HepG2 (cell line): ENCODE results near the gene PEX14. TPM values are rescaled to one million over a fixed set of nuclear protein-coding genes. Genes with fewer than 3 reads are reported as not detected.

ENCODE experiments used
- ARHGAP35 ChIP-seq: sonication (generic); formaldehyde crosslinking; IDR thresholded peaks from 2 replicates; pipeline ENCODE4 v1.9.0; 2022; ENCODE audit warnings: mild to moderate bottlenecking, inconsistent platforms, moderate library complexity, missing genetic modification reagents, borderline replicate concordance
- ARID5B ChIP-seq: IDR thresholded peaks from 2 replicates; pipeline ENCODE4 v1.4.0; 2020; ENCODE audit warnings: mild to moderate bottlenecking, missing genetic modification reagents
- BORCS8-MEF2B ChIP-seq: sonication (generic); formaldehyde crosslinking; IDR thresholded peaks from 2 replicates; pipeline ENCODE4 v1.8.0; 2022; ENCODE audit warnings: mild to moderate bottlenecking, missing genetic modification reagents
- E2F5 ChIP-seq: sonication (generic); formaldehyde crosslinking; conservative IDR thresholded peaks from 2 replicates; pipeline ENCODE4 v1.4.0; 2020; ENCODE audit warnings: missing genetic modification reagents
- FOXK2 ChIP-seq: fragments of 450-650 bp; IDR thresholded peaks from 2 replicates; pipeline ENCODE4 v1.6.1; 2016
- HOMEZ ChIP-seq: IDR thresholded peaks from 2 replicates; pipeline ENCODE4 v1.6.1; 2016; ENCODE audit warnings: low read depth
- IRF2 ChIP-seq: IDR thresholded peaks from 2 replicates; pipeline ENCODE4 v1.6.1; 2018; ENCODE audit warnings: missing genetic modification reagents, missing compliant biosample characterization
- MAZ ChIP-seq, 2 experiments: sonication (generic) in 1 of 2; formaldehyde crosslinking in 1 of 2; IDR thresholded peaks; 2 replicates each; pipeline versions ENCODE4 v1.5.0 to v1.6.1; 2012 to 2020; ENCODE audit warnings: low read depth in 2 of 2, mild to moderate bottlenecking in 2 of 2, borderline replicate concordance in 1 of 2, improper control_type of control experiment in 1 of 2, low read length in 1 of 2, missing genetic modification reagents in 1 of 2, moderate library complexity in 1 of 2
- MEF2D ChIP-seq: sonication (generic); formaldehyde crosslinking; IDR thresholded peaks from 2 replicates; pipeline ENCODE4 v1.5.1; 2020; ENCODE audit warnings: mild to moderate bottlenecking, missing genetic modification reagents
- PBX2 ChIP-seq: IDR thresholded peaks from 2 replicates; pipeline ENCODE4 v1.6.1; 2016; ENCODE audit warnings: control low read depth
- RBFOX2 ChIP-seq: fragments of 200-400 bp; formaldehyde crosslinking; IDR thresholded peaks from 2 replicates; pipeline ENCODE4 v1.6.1; 2017; ENCODE audit warnings: low read depth, mild to moderate bottlenecking, low read length
- SMAD1 ChIP-seq: sonication (generic); formaldehyde crosslinking; IDR thresholded peaks from 2 replicates; pipeline ENCODE4 v1.4.0; 2020; ENCODE audit warnings: missing genetic modification reagents, low read depth, mild to moderate bottlenecking, borderline replicate concordance
- SPEN ChIP-seq: sonication (generic); formaldehyde crosslinking; IDR thresholded peaks from 2 replicates; pipeline ENCODE4 v1.5.1; 2020; ENCODE audit warnings: low read depth, mild to moderate bottlenecking, missing genetic modification reagents
- STAG1 ChIP-seq: sonication (generic); formaldehyde crosslinking; IDR thresholded peaks from 2 replicates; pipeline ENCODE4 v1.4.0; 2020; ENCODE audit warnings: missing genetic modification reagents
- TCF7 ChIP-seq: sonication (generic); IDR thresholded peaks from 2 replicates; pipeline ENCODE4 v1.6.1; 2016; ENCODE audit warnings: antibody characterized with exemption, low read depth
- ZFP36L1 ChIP-seq: sonication (generic); formaldehyde crosslinking; IDR thresholded peaks from 2 replicates; pipeline ENCODE4 v1.8.0; 2022; ENCODE audit warnings: mild to moderate bottlenecking, missing genetic modification reagents, moderate library complexity
- ZNF33B ChIP-seq: sonication (generic); formaldehyde crosslinking; IDR thresholded peaks from 2 replicates; pipeline ENCODE4 v1.5.1; 2020; ENCODE audit warnings: mild to moderate bottlenecking, missing genetic modification reagents
- ZNF691 ChIP-seq: sonication (generic); formaldehyde crosslinking; IDR thresholded peaks from 2 replicates; pipeline ENCODE4 v1.4.0; 2020; ENCODE audit warnings: missing genetic modification reagents, low read depth, mild to moderate bottlenecking, borderline replicate concordance
- ZNF740 ChIP-seq: sonication (generic); formaldehyde crosslinking; IDR thresholded peaks from 2 replicates; pipeline ENCODE4 v1.4.0; 2020; ENCODE audit warnings: missing genetic modification reagents
- ZNF879 ChIP-seq: sonication (generic); formaldehyde crosslinking; IDR thresholded peaks from 2 replicates; pipeline ENCODE4 v1.8.1; 2023; ENCODE audit warnings: missing genetic modification reagents
- ZNF883 ChIP-seq: sonication (generic); formaldehyde crosslinking; IDR thresholded peaks from 2 replicates; pipeline ENCODE4 v1.5.1; 2020; ENCODE audit warnings: mild to moderate bottlenecking, missing genetic modification reagents; ENCODE audit errors: not compliant biosample characterization
- polyA plus RNA-seq, 8 experiments: library from polyadenylated mRNA; depleted of rRNA in 3 of 8; stranded (reverse) in 7 of 8; unstranded in 1 of 8; fragments of >200 nt; fragmentation: Illumina TruSeq in 4 of 8; extraction: Trizol in 4 of 8; gene quantifications; 2 replicates each; pipeline versions ENCODE4 v1.2.1 to v1.2.3, GENCODE V29; 2011 to 2016; ENCODE audit warnings: low read depth in 4 of 8, missing spikeins in 1 of 8, mixed read lengths in 1 of 8; ENCODE audit not compliant: insufficient read depth in 1 of 8
- total RNA-seq, 5 experiments: library from RNA; depleted of rRNA; stranded (reverse); fragments of >200 nt; fragmentation: Illumina TruSeq; extraction: Trizol; gene quantifications; 2 replicates each; pipeline ENCODE4 v1.2.3, GENCODE V29; 2016; ENCODE audit warnings: low read depth in 1 of 5

PEX14 gene
- total and polyA plus RNA-seq, 2 of the 13 experiments (the other 11 are each of a cell fraction or from before 2014, with no cell fraction given), result 6.5 to 9.9 TPM

- no peak for TF ChIP-seq PBX2 (CRISPR knock-in tag)
- no peak for TF ChIP-seq ZFP36L1 (CRISPR knock-in tag)
- 0 out of 2 replicates have a peak, but pooled peaks have one; percentile 55 for TF ChIP-seq ZNF691
- peak; percentile 80 for TF ChIP-seq STAG1 (CRISPR knock-in tag)
- TF ChIP-seq ZNF879 (CRISPR knock-in tag), result no peak
- TF ChIP-seq ZNF740 (CRISPR knock-in tag), result no peak
- no peak for TF ChIP-seq FOXK2
- no peak for TF ChIP-seq ZNF883 (CRISPR knock-in tag)
- no peak for TF ChIP-seq ARHGAP35 (CRISPR knock-in tag)
- no peak for TF ChIP-seq TCF7
- no peak for TF ChIP-seq SPEN
- no peak for TF ChIP-seq RBFOX2
- TF ChIP-seq ARID5B (CRISPR knock-in tag), result no peak
- no peak for TF ChIP-seq E2F5 (CRISPR knock-in tag)
- TF ChIP-seq ZNF33B (CRISPR knock-in tag), result no peak
- TF ChIP-seq SMAD1 (CRISPR knock-in tag), result 0 out of 2 replicates have a peak, but pooled peaks have one; percentile 45
- TF ChIP-seq MEF2D, result no peak
- TF ChIP-seq MAZ (IDR thresholded peaks at IDR 0.05; ENCODE audit: borderline replicate concordance, low read depth, low read length), result no peak
- 0 out of 2 replicates have a peak, but pooled peaks have one; percentile 38 for TF ChIP-seq MAZ (CRISPR knock-in tag; IDR thresholded peaks at IDR 0.05; ENCODE audit: low read depth)
- no peak; the same call in 1 of the 2 replicates for TF ChIP-seq IRF2 (CRISPR knock-in tag)
- no peak for TF ChIP-seq HOMEZ
- TF ChIP-seq BORCS8-MEF2B (CRISPR knock-in tag), result peak; percentile 47; the same call in 1 of the 2 replicates
These were observed 20.2 kb downstream of the PEX14 start (continued) for GRCh38 chr1:10494754-10495474.
